Testis (tissue), 3 donors: ENCODE results near the gene PLAGL1. TPM values are rescaled to one million over a fixed set of nuclear protein-coding genes. Genes with fewer than 3 reads are reported as not detected.

ENCODE experiments used
- DNase-seq: peaks from one replicate; pipeline ENCODE4 v3.0.0-alpha.2; 2019
- H3K27ac ChIP-seq, 2 donors: fragments of 200-600 bp; sonication (generic); one replicate each; pipeline ENCODE4 v1.5.1; 2019
- H3K27me3 ChIP-seq: fragments of 200-600 bp; sonication (generic); one replicate; pipeline ENCODE4 v1.5.1; 2019
- H3K36me3 ChIP-seq: fragments of 200-600 bp; sonication (generic); one replicate; pipeline ENCODE4 v1.5.1; 2017; ENCODE audit warnings: low read depth; ENCODE audit errors: missing control alignments
- H3K4me1 ChIP-seq: fragments of 200-600 bp; sonication (generic); one replicate; pipeline ENCODE4 v1.5.1; 2019
- H3K4me3 ChIP-seq, 2 donors: fragments of 200-600 bp; sonication (generic); one replicate each; pipeline ENCODE4 v1.5.1; 2017 to 2019
- H3K9me3 ChIP-seq: fragments of 200-600 bp; sonication (generic); one replicate; pipeline ENCODE4 v1.5.1; 2017
- CTCF ChIP-seq, 3 experiments: fragments of 450-650 bp in 2 of 3; fragments of 200-600 bp in 1 of 3; sonication (generic) in 1 of 3; IDR thresholded peaks; one replicate each; pipeline ENCODE4 v1.5.1; 2016 to 2019; ENCODE audit warnings: antibody characterized with exemption in 3 of 3, mild to moderate bottlenecking in 2 of 3, moderate library complexity in 1 of 3
- POLR2A ChIP-seq: fragments of 450-650 bp; IDR thresholded peaks from one replicate; pipeline ENCODE4 v1.6.1; 2017; ENCODE audit warnings: antibody characterized with exemption, mild to moderate bottlenecking, moderate library complexity
- WGBS, 2 donors: methylation state at CpG; one replicate each; pipeline ENCODE4 v1.1.5; 2018; 5-methylcytosine and 5-hydroxymethylcytosine counted together
- intact Hi-C: fragments of 100-400 bp; cut with DNase I; formaldehyde crosslinking; loops from one replicate; pipeline ENCODE4 v1.15.1; 2023; ENCODE audit warnings: low total_unique reads
- polyA plus RNA-seq: library from polyadenylated mRNA; stranded (reverse); fragments of 350-450 nt; fragmentation: Illumina TruSeq; extraction: RNeasy Lipid Tissue Mini Kit (QIAGEN cat#74804); gene quantifications from one replicate; pipeline ENCODE4 v1.2.3, GENCODE V29; 2014; ENCODE audit warnings: low read depth, low replicate concordance; ENCODE audit not compliant: insufficient read depth
- total RNA-seq, 2 donors: library from RNA; depleted of rRNA; stranded (reverse); fragments of >200 nt; gene quantifications; one replicate each; pipeline ENCODE4 v1.2.3, GENCODE V29; 2016

The PLAGL1 gene
- total and polyA plus RNA-seq, 3 donors from 2014 or later: 16.2 to 31.3 (median 17.4) TPM

GRCh38 chr6:143984666-143985065 lies 23.4 kb downstream of the PLAGL1 start:
- H3K9me3 ChIP-seq: no peaks in the 10 kb centered on the region
- no peaks in the 10 kb centered on the region for H3K27me3 ChIP-seq
- no peak for TF ChIP-seq CTCF (IDR thresholded peaks at IDR 0.05)
- intact Hi-C loops: no loop called here
- no peak for DNase-seq
- 62 to 65% methylated on average over 2 of the region's 2 CpGs for WGBS, 2 donors
- no peak overlapping the region for H3K27ac ChIP-seq
- no peaks in the 10 kb centered on the region for H3K4me1 ChIP-seq
- no peak overlapping the region for H3K4me3 ChIP-seq
- no peaks in the 10 kb centered on the region for H3K36me3 ChIP-seq

- intact Hi-C loops: no loop called here
- no peaks in the 10 kb centered on the region for H3K36me3 ChIP-seq
- H3K27me3 ChIP-seq: no peaks in the 10 kb centered on the region
- no peaks in the 10 kb centered on the region for H3K9me3 ChIP-seq
- no peak overlapping the region for H3K27ac ChIP-seq
- no peak overlapping the region for H3K4me3 ChIP-seq
- no peaks in the 10 kb centered on the region for H3K4me1 ChIP-seq
- TF ChIP-seq CTCF (IDR thresholded peaks at IDR 0.05): no peak
- no peak for TF ChIP-seq POLR2A
- 56 to 69% methylated on average over 2 of the region's 2 CpGs for WGBS, 2 donors
- DNase-seq: no peak
These were observed 25.1 kb downstream of the PLAGL1 start for GRCh38 chr6:143982968-143983367.

DNA sequence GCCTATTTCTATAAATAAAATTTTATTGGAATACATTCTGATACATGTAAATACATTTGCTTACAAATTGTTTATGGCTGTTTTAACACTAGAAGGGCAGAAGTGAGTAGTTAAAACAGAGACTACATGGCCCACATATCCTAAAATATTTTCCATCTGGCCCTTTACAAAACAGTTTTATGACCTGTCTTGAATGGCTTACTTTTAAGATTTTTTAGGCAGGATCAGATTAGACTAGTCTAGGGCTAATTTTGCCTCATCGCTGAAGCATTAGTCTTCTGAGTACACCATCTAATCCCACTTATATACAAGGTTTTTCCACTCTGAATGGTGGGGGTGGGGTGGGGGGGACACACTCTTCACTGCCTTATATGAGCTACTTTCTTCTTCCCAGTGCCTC lies 27.1 kb downstream of the PLAGL1 start:
- WGBS, 2 donors: 88 to 100% methylated on average over 1 of the region's 1 CpG
- Histone ChIP-seq H3K4me1 (no peaks in the 10 kb centered on the region), H3K27ac (no peak overlapping the region), H3K4me3 (no peak overlapping the region), H3K36me3 (no peaks in the 10 kb centered on the region), H3K9me3 (no peaks in the 10 kb centered on the region), H3K27me3 (no peaks in the 10 kb centered on the region)
- DNase-seq: no peak
- TF ChIP-seq CTCF (IDR thresholded peaks at IDR 0.05): no peak
- TF ChIP-seq POLR2A: no peak
- intact Hi-C loops: no loop called here

DNA sequence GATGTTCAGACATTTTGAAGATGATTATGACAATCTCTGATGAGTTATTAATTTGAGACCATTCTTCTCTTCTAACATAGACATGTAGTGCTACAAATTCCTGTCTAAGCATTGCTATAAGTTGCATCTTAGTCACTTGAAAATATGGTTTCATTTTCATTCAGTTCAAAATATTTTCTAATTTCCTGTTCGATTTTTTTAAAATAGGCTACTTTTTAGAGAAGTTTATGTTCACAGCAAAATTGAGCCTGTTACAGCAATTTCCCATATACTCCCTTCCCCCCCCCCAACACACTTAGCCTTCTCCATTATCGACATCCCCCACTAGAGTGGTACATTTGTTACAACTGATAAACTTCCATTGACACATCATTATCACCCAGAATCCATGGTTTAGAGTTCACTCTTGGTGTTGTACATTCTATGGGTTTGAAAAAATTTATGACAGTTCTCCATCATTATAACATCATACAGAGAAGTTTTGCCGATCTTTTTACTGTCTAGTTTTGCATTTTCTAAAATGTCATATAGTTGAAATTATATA lies 31.2 kb downstream of the PLAGL1 start:
- no peaks in the 10 kb centered on the region for H3K4me1 ChIP-seq
- H3K9me3 ChIP-seq: no peaks in the 10 kb centered on the region
- intact Hi-C loops: no loop called here
- no peak overlapping the region for H3K4me3 ChIP-seq
- H3K36me3 ChIP-seq: no peaks in the 10 kb centered on the region
- 71 to 82% methylated on average over 3 of the region's 3 CpGs for WGBS, 2 donors
- no peak for DNase-seq
- TF ChIP-seq CTCF (IDR thresholded peaks at IDR 0.05): no peak
- no peak for TF ChIP-seq POLR2A
- H3K27ac ChIP-seq: no peak overlapping the region
- no peaks in the 10 kb centered on the region for H3K27me3 ChIP-seq

DNA sequence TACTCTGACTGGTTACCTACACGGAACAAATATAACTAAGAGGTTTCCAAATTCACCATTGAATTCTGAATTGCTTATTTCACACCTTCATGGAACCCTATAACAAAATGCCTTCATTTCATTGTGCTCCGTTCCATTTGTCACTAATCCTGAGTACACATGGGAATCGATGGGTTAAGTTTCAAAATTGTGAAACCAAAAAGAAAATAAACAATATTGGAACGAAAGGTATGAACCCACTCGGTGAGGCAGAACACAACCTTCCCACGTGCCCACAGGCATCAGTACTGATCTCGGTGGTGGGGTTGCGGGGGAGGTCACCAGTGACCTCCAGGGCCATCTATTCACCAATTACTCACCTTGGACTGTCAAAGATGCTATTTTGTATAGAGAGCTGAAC lies 34.0 kb downstream of the PLAGL1 start:
- TF ChIP-seq CTCF (IDR thresholded peaks at IDR 0.05) (no peak), POLR2A (no peak)
- Histone ChIP-seq H3K4me3 (no peak overlapping the region), H3K27me3 (no peaks in the 10 kb centered on the region), H3K4me1 (no peaks in the 10 kb centered on the region), H3K36me3 (no peaks in the 10 kb centered on the region), H3K27ac (no peak overlapping the region), H3K9me3 (no peaks in the 10 kb centered on the region)
- intact Hi-C loops: no loop called here
- WGBS, 2 donors: 58 to 67% methylated on average over 8 of the region's 8 CpGs
- DNase-seq: no peak
